HG02571 (cell line): ENCODE results near the gene DPP9.

Experiments
- ATAC-seq: cut with Tn5 transposase; IDR thresholded peaks from one replicate; pipeline ENCODE4 v1.9.1; 2021; ENCODE audit warnings: mild to moderate bottlenecking, moderate library complexity; ENCODE audit not compliant: unreplicated experiment

Gene DPP9

DNA sequence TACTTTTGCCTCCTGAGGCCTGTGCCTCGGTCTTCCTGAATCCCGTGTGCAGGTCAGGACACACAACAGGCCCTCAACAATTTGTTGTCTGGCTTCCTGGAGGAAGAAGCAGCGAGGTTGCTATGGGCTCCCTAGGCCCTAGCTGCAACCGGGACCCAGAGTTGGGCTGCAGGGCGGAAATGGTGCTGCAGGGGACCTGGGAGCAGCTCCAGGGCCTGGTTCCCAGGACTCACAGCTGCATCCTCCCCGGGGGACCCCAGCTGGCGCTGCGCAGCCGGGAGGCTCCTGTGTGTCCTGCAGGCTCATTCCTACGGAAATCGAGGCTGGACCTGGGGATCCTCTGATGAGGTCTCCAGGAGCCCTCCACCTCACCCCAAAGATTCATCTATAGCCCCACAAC, 85.3 kb downstream of the DPP9 start:
- ATAC-seq: no peak

- ATAC-seq: no peak
These were observed 86.9 kb downstream of the DPP9 start for GRCh38 chr19:4636761-4637160.

DNA sequence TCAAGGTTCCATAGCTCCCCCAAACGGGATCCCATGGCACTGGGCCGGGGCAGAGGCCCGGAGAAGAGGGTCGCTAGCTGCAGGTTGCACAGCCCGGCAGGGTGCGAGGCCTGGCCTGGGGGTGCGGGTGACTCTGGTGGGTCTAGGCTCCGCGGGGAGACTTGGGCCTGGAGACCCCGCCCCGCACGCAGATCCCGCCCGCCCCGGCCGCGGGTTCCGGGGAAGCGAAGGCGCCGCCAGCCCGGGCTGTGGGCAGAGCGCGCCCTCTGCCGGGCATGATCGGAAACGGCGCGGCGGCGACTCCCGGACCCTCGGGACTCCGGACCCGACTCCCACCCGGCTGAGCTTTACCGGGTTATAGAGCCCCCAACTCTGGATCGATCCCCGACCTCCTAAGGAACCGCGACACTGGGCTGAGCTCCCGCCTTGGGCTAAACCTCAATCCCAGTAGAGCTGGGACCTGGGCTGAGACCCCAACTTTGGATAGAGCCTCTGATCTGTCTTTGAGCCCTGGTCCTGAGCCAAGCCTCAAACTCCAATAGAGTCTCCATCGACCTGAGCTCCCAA, 87.4 kb downstream of the DPP9 start:
- no peak for ATAC-seq

GRCh38 chr19:4635754-4636116, 87.9 kb downstream of the DPP9 start:
- ATAC-seq: no peak

GRCh38 chr19:4633140-4633967, 90.3 kb downstream of the DPP9 start:
- no peak for ATAC-seq
